ENCODE results near the gene REC114. TPM values are rescaled to one million over a fixed set of nuclear protein-coding genes. Genes with fewer than 3 reads are reported as not detected.

Gene REC114
- polyA plus RNA-seq, 1 donor (not counting 4 experiments of a cell fraction or from before 2014, with no cell fraction given), result not detected

GRCh38 chr15:73607843-73608242 lies 164.9 kb downstream of the REC114 start:
- Histone ChIP-seq H3K36me3 (ENCODE audit: control insufficient read depth in 2 of 2, extremely low read depth in 1 of 2, insufficient read depth in 2 of 2, low read length in 2 of 2) (peaks cover 0 to 4% of the 10 kb centered on the region in 2 experiments), H3K79me2 (ENCODE audit: control insufficient read depth, insufficient read depth, low read length) (peaks cover 99% of the 10 kb centered on the region), H3K4me2 (ENCODE audit: control insufficient read depth, extremely low read depth, insufficient read depth, low read depth, low read length) (no peak overlapping the region), H3K4me3 (ENCODE audit: control insufficient read depth in 2 of 3, extremely low read depth in 1 of 3, insufficient read depth in 2 of 3, low read depth in 1 of 3, low read length in 3 of 3) (no peak overlapping the region), H3K9ac (ENCODE audit: control insufficient read depth, extremely low read depth, insufficient read depth, low read length) (no peak overlapping the region), H3K9me1 (ENCODE audit: control insufficient read depth, extremely low read depth, insufficient read depth, low read length) (no peaks in the 10 kb centered on the region), H4K20me1 (ENCODE audit: control insufficient read depth, extremely low read depth, insufficient read depth, low read length) (peaks cover 11% of the 10 kb centered on the region), H3K27ac (ENCODE audit: control insufficient read depth, insufficient read depth, low read length) (no peak overlapping the region), H2AFZ (ENCODE audit: control insufficient read depth, low read length) (no peak overlapping the region), H3K4me1 (ENCODE audit: control insufficient read depth, extremely low read depth, insufficient read depth, low read length) (peaks cover 17% of the 10 kb centered on the region), H3K9me3 (ENCODE audit: control insufficient read depth, low read depth, low read length) (no peaks in the 10 kb centered on the region), H3K27me3 (ENCODE audit: control insufficient read depth, extremely low read depth, insufficient read depth, low read length) (no peaks in the 10 kb centered on the region)
- FAIRE-seq (no peak), DNase-seq (ENCODE audit: low read depth, low spot score) (no peak)
- no peak for TF ChIP-seq EZH2 (IDR thresholded peaks at IDR 0.05; ENCODE audit: low read length)
- TF ChIP-seq CTCF (optimal IDR thresholded peaks at IDR 0.05 in 1 of 3, IDR thresholded peaks at IDR 0.05 in 1 of 3, conservative IDR thresholded peaks at IDR 0.05 in 1 of 3; ENCODE audit: extremely low read depth in 1 of 3, insufficient read depth in 2 of 3, low read length in 3 of 3), result no peak
- dilution Hi-C loops (cut with MboI; ENCODE audit: extremely low pct_ligation_motif_present, low sequenced_read_pairs), result no loop called here

GRCh38 chr15:73608475-73608874 lies 165.5 kb downstream of the REC114 start:
- H3K9me1 ChIP-seq (ENCODE audit: control insufficient read depth, extremely low read depth, insufficient read depth, low read length), result no peaks in the 10 kb centered on the region
- no peak overlapping the region for H3K4me3 ChIP-seq (ENCODE audit: control insufficient read depth in 2 of 3, extremely low read depth in 1 of 3, insufficient read depth in 2 of 3, low read depth in 1 of 3, low read length in 3 of 3)
- H3K9ac ChIP-seq (ENCODE audit: control insufficient read depth, extremely low read depth, insufficient read depth, low read length), result no peak overlapping the region
- DNase-seq (ENCODE audit: low read depth, low spot score) (no peak), FAIRE-seq (no peak)
- no peak overlapping the region for H3K4me2 ChIP-seq (ENCODE audit: control insufficient read depth, extremely low read depth, insufficient read depth, low read depth, low read length)
- H3K27ac ChIP-seq (ENCODE audit: control insufficient read depth, insufficient read depth, low read length), result no peak overlapping the region
- H3K79me2 ChIP-seq (ENCODE audit: control insufficient read depth, insufficient read depth, low read length), result peaks cover 99% of the 10 kb centered on the region
- no peaks in the 10 kb centered on the region for H3K27me3 ChIP-seq (ENCODE audit: control insufficient read depth, extremely low read depth, insufficient read depth, low read length)
- peaks cover 7% of the 10 kb centered on the region for H4K20me1 ChIP-seq (ENCODE audit: control insufficient read depth, extremely low read depth, insufficient read depth, low read length)
- no peak overlapping the region for H2AFZ ChIP-seq (ENCODE audit: control insufficient read depth, low read length)
- peaks cover 12% of the 10 kb centered on the region for H3K4me1 ChIP-seq (ENCODE audit: control insufficient read depth, extremely low read depth, insufficient read depth, low read length)
- H3K36me3 ChIP-seq (ENCODE audit: control insufficient read depth in 2 of 2, extremely low read depth in 1 of 2, insufficient read depth in 2 of 2, low read length in 2 of 2), result peaks cover 0 to 4% of the 10 kb centered on the region in 2 experiments
- dilution Hi-C loops (cut with MboI; ENCODE audit: extremely low pct_ligation_motif_present, low sequenced_read_pairs), result no loop called here
- no peaks in the 10 kb centered on the region for H3K9me3 ChIP-seq (ENCODE audit: control insufficient read depth, low read depth, low read length)
- no peak for TF ChIP-seq CTCF (optimal IDR thresholded peaks at IDR 0.05 in 1 of 3, IDR thresholded peaks at IDR 0.05 in 1 of 3, conservative IDR thresholded peaks at IDR 0.05 in 1 of 3; ENCODE audit: extremely low read depth in 1 of 3, insufficient read depth in 2 of 3, low read length in 3 of 3)
- no peak for TF ChIP-seq EZH2 (IDR thresholded peaks at IDR 0.05; ENCODE audit: low read length)
